H1 (cell line): ENCODE results near the gene C15orf40. TPM values are rescaled to one million over a fixed set of nuclear protein-coding genes. Genes with fewer than 3 reads are reported as not detected.

Experiments
- ATF3 ChIP-seq: IDR thresholded peaks from 2 replicates; pipeline ENCODE4 v1.6.1; 2011; ENCODE audit warnings: low read depth, mild to moderate bottlenecking, low read length; ENCODE audit not compliant: insufficient read depth
- CREB1 ChIP-seq: IDR thresholded peaks from 2 replicates; pipeline ENCODE4 v1.6.1; 2012; ENCODE audit warnings: inconsistent platforms
- CTBP2 ChIP-seq: IDR thresholded peaks from 2 replicates; pipeline ENCODE4 v1.7.0; 2011; ENCODE audit warnings: borderline replicate concordance, mild to moderate bottlenecking, moderate library complexity, mixed read lengths, low read length; ENCODE audit not compliant: insufficient read depth, insufficient read length
- EZH2 ChIP-seq: fragments of 200-600 bp; sonication (generic); IDR thresholded peaks from 2 replicates; pipeline ENCODE4 v1.7.1; 2012; ENCODE audit warnings: low read depth, mild to moderate bottlenecking, moderate library complexity, low read length, inconsistent platforms; ENCODE audit not compliant: severe bottlenecking
- SP2 ChIP-seq: IDR thresholded peaks from 2 replicates; pipeline ENCODE4 v1.6.1; 2012; ENCODE audit warnings: mild to moderate bottlenecking, low read length, inconsistent platforms
- polyA plus RNA-seq, 7 experiments: library from polyadenylated mRNA; depleted of rRNA in 3 of 7; stranded (reverse) in 5 of 7; unstranded in 2 of 7; fragments of >200 nt in 5 of 7; fragments of 200-250 nt in 2 of 7; gene quantifications; 1 replicate in 5 of 7; 2 replicates in 1 of 7; 4 replicates in 1 of 7; pipeline versions ENCODE4 v1.2.1 to v1.2.3, GENCODE V29; 2011 to 2013; ENCODE audit warnings: missing spikeins in 2 of 7, mixed read lengths in 2 of 7
- total RNA-seq: library from RNA; stranded (reverse); fragmentation: NEBNext Ultra II Directional; extraction: Animal tissue kit (Norgen Biotek cat#: 25700); gene quantifications from 2 replicates; pipeline ENCODE4 v1.2.1, GENCODE V29; 2021

Gene C15orf40
- total and polyA plus RNA-seq, 2 of the 8 experiments (the other 6 are each of a cell fraction or from before 2014, with no cell fraction given): 10.7 TPM

GRCh38 chr15:82972990-82973389, 38.4 kb downstream of the C15orf40 start (continued):
- TF ChIP-seq EZH2 (no peak), CREB1 (no peak), ATF3 (no peak), SP2 (no peak), CTBP2 (no peak)
